ENCODE data around the gene CTNNBIP1.
"Not testable (repeated sequence)": the region's sequence is repeated elsewhere in the genome, so short reads cannot be mapped to it uniquely, and the experiment has no call there.

Gene CTNNBIP1

GRCh38 chr1:9811239-9811966 is 98.7 kb downstream of the CTNNBIP1 start:
- H3K4me3 ChIP-seq (ENCODE audit: low read depth, low read length), result no peak overlapping the region
- no peak for TF ChIP-seq CTCF (conservative IDR thresholded peaks at IDR 0.05; ENCODE audit: low read depth, low read length)
- no peak for DNase-seq (ENCODE audit: low read depth)

GRCh38 chr1:9809100-9809510 is 101.0 kb downstream of the CTNNBIP1 start:
- no peak for DNase-seq (ENCODE audit: low read depth)
- TF ChIP-seq CTCF (conservative IDR thresholded peaks at IDR 0.05; ENCODE audit: low read depth, low read length), result no peak
- no peak overlapping the region for H3K4me3 ChIP-seq (ENCODE audit: low read depth, low read length)

DNA sequence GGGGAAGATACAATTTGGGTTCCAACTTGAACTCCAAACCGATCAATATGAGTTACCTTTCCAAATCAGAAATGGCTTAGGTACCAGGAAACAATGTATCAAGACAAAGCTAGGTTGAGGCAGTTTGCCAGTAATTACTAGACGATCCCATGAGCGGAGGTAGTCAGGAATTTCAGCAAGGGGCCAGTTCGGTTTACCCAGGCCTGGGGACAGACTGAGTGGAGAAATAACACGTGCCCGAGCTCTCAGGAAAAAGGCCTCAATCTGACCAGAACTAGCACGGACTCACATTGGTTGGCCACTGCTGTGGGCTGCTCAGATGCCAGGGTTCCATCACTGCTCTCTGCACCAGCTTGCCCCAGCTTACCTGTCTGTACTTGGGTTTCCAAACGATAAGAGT is 101.6 kb downstream of the CTNNBIP1 start:
- no peak for TF ChIP-seq CTCF (conservative IDR thresholded peaks at IDR 0.05; ENCODE audit: low read depth, low read length)
- no peak overlapping the region for H3K4me3 ChIP-seq (ENCODE audit: low read depth, low read length)
- no peak for DNase-seq (ENCODE audit: low read depth)

GRCh38 chr1:9807541-9807940 is 102.5 kb downstream of the CTNNBIP1 start:
- DNase-seq (ENCODE audit: low read depth), result no peak
- no peak for TF ChIP-seq CTCF (conservative IDR thresholded peaks at IDR 0.05; ENCODE audit: low read depth, low read length)
- H3K4me3 ChIP-seq (ENCODE audit: low read depth, low read length), result no peak overlapping the region

GRCh38 chr1:9805972-9806371 is 104.1 kb downstream of the CTNNBIP1 start:
- H3K4me3 ChIP-seq (ENCODE audit: low read depth, low read length); DNase-seq (ENCODE audit: low read depth): not testable (repeated sequence)

DNA sequence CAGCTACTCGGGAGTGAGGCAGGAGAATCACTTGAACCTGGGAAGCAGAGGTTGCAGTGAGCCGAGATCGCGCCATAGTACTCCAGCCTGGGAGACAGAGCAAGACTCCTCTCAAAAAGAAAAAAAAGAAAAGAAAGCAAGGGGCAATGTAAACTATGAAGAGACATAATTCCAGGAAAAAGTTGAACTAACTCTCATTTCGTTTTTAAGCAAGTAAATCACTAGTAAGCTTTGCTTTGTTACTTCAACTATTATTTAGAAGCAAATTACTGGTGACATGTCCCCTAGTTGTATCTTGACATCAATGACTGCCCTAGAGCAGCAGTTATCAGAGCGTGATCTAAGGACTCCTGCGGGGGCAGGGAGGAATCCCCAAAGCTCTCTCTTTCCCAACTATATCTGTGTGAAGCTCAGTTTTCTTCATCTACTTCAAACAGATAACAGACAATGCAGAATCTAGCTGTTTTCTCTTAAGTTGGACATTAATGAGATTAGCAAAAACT is 105.0 kb downstream of the CTNNBIP1 start:
- no peak for DNase-seq (ENCODE audit: low read depth)
- TF ChIP-seq CTCF (conservative IDR thresholded peaks at IDR 0.05; ENCODE audit: low read depth, low read length), result no peak
- no peak overlapping the region for H3K4me3 ChIP-seq (ENCODE audit: low read depth, low read length)

DNA sequence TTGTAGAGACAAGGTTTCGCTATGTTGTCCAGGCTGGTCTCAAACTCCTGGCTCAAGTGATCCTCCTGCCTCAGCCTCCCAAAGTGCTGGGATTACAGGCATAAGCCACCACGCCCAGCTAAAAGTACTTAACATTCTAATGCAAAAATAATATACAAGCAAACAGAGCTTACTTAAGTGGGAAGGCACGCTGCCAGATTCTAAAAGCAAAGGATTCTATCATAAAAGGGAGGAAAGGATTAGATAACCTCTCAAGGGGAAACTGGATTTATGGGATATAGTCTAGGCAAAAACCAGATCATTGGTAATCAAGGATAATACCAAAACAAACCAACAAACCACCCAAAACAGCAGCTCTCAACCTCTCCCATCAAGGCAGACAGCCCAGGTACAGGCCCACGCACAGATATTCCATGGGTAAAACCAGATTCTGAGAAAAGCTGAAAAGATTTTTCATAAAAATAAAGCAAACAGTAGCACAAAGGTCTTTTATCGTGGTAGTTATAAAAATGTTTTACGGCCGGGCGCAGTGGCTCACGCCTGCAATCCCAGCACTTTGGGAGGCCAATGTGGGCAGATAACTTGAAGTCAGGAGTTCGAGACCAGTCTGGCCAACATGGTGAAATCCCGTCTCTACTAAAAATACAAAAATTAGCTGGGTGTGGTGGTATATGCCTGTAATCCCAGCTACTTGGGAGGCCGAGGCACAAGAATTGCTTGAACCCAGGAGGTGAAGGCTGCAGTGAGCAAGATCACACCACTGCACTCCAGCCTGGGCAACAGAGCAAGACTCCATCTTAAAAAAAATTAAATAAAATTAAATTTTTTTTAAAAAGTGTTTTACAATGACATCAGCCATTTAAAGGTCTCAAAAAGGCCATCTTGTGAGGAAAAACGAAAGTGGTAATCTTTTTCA is 106.8 kb downstream of the CTNNBIP1 start:
- DNase-seq (ENCODE audit: low read depth); H3K4me3 ChIP-seq (ENCODE audit: low read depth, low read length): not testable (repeated sequence)
